Esophagus (tissue), 2 donors: ENCODE measurements around the gene TMEM201. TPM values are rescaled to one million over a fixed set of nuclear protein-coding genes. Genes with fewer than 3 reads are reported as not detected.

Source experiments
- H3K27ac ChIP-seq, 2 donors: one replicate each; pipeline ENCODE4 v1.5.1; 2013; ENCODE audit warnings: low read depth in 2 of 2, mild to moderate bottlenecking in 2 of 2, inconsistent platforms in 1 of 2, low read length in 1 of 2, moderate library complexity in 1 of 2
- H3K27me3 ChIP-seq, 2 donors: one replicate each; pipeline ENCODE4 v1.6.1; 2013; ENCODE audit warnings: low read length in 2 of 2, control low read depth in 1 of 2, mild to moderate bottlenecking in 1 of 2; ENCODE audit not compliant: insufficient read depth in 2 of 2, control insufficient read depth in 1 of 2
- H3K36me3 ChIP-seq, 2 donors: one replicate each; pipeline ENCODE4 v1.6.1; 2013; ENCODE audit warnings: low read length in 1 of 2; ENCODE audit not compliant: control insufficient read depth in 2 of 2, insufficient read depth in 2 of 2
- H3K4me1 ChIP-seq, 2 donors: one replicate each; pipeline ENCODE4 v1.6.1; 2013; ENCODE audit warnings: low read length in 1 of 2; ENCODE audit not compliant: control insufficient read depth in 2 of 2, insufficient read depth in 2 of 2
- H3K4me3 ChIP-seq, 2 donors: one replicate each; pipeline ENCODE4 v1.5.1; 2013; ENCODE audit warnings: low read length in 2 of 2, mild to moderate bottlenecking in 2 of 2, low read depth in 1 of 2, moderate library complexity in 1 of 2
- H3K9me3 ChIP-seq, 2 donors: one replicate each; pipeline ENCODE4 v1.6.1; 2013; ENCODE audit warnings: mild to moderate bottlenecking in 2 of 2, low read depth in 1 of 2, low read length in 1 of 2, moderate library complexity in 1 of 2; ENCODE audit not compliant: control insufficient read depth in 2 of 2, insufficient read depth in 1 of 2
- WGBS, 2 donors: extraction: QIAGEN DNeasy Blood & Tissue Kit; methylation state at CpG; one replicate each; pipeline ENCODE4 v1.1.7; 2013; 5-methylcytosine and 5-hydroxymethylcytosine counted together
- polyA plus RNA-seq, 2 donors: library from polyadenylated mRNA; stranded (reverse); fragments of 200-250 nt; gene quantifications; one replicate each; pipeline ENCODE4 v1.2.3, GENCODE V29; 2013
- donor health status: healthy with polysubstance abuse.
- donor health status: Bipolar disorder and iron deficiency.

Gene TMEM201
- polyA plus RNA-seq, 2 donors = 4.7 to 6.0 TPM

DNA sequence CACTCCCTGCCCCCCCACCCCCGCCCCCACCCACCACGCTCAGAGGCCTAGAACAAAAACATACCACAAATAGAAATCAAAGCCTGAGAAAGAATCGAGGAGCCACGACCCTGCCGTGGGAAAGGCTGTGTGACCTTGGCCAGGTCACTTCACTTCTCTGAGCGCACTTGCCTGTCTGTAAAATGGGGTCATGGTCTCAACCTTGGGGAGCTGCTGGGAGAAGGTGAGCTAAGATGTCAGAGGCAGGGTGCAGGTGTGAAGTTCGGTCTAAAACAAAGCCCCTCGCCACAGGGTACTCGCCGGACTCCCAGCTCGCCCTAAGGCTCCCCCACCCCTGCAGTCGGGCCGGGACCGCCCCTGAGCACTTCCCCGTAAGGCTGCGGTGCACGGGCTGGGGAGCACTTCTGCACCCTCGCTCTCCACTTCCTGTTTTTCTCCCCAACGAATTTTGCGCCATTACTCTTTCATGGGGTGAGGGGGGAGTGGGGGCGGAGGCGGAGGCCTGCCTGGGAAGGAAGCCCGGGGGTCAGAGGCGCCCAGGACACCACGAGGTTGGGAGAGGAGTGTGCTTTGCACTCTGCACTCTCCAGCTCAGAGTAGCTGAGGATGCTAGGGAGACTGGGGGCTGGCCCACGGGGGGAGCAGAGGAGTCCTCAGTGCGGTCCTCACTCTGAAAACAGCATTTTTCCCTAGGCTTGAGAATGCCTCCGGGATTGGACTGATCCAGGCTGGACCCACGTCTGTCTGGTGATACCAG is 40.9 kb downstream of the TMEM201 start:
- H3K27me3 ChIP-seq = no peaks in the 10 kb centered on the region
- no peaks in the 10 kb centered on the region for H3K4me1 ChIP-seq
- no peaks in the 10 kb centered on the region for H3K36me3 ChIP-seq
- peak overlapping the region in 1 of 2 donors; percentile 27 for H3K4me3 ChIP-seq
- H3K27ac ChIP-seq = peak overlapping the region in 1 of 2 donors; percentile 44
- WGBS, 2 donors = 40 to 53% methylated on average over 29 of the region's 29 CpGs
- no peaks in the 10 kb centered on the region for H3K9me3 ChIP-seq

DNA sequence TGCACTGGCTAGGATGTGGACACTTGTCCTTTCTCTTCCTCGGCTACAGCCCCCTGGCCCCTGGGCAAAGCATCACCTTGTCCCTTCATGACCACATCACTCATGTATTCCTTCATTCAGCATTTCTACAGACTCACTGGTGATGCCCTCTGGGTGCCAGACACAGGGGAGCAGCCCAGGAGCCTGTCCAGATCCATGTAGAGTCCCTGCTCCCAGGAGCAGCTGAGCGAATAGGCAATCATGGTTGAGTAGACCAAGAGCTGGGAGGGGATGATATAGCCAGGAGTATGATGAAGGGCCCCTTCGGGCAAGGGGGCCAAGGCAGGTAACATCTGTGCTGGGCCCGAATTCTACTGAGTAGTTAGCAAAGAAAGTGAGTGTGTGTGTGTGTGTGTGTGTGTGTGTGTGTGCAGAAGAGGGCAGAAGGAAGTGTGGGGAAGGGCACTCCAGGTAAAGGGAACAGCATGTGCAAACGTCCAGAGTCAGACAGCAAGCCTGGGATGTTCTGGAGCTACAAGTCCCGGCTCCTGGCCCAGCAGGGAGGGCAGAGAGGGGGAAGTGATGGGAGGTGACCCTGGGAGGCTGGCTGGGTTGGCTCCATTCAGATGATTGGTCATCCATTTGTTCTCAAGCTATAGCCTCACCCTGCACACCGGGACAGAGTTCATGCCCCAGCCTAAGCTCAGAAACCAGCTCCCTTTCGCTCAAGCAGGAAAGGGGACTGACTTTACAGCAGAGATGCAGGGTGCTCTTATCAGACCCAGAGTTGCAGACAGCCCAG is 41.8 kb downstream of the TMEM201 start:
- H3K4me1 ChIP-seq = no peaks in the 10 kb centered on the region
- peak overlapping the region in 1 of 2 donors; percentile 44 for H3K27ac ChIP-seq
- H3K9me3 ChIP-seq = no peaks in the 10 kb centered on the region
- no peaks in the 10 kb centered on the region for H3K27me3 ChIP-seq
- WGBS, 2 donors = 72% methylated on average over 8 of the region's 8 CpGs
- no peaks in the 10 kb centered on the region for H3K36me3 ChIP-seq
- peak overlapping the region in 1 of 2 donors; percentile 27 for H3K4me3 ChIP-seq

DNA sequence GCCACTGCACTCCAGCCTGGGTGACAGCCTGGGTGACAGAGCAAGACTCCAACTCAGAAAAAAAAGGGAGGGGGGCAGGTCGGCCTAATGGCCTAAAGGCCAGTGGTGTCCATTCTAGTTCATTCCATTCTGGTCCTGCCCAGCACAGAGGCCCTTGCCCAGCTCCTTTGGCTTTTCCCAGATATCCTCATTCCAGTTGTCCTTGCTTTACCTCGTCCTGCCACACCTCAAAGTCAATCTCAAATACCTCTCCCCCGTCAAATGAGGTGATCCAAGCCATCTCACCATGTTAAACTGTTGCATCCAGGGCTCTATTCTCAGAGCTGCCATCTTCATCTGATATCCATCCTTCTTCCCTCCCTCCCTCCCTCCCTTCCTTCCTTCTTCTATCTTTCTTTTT is 42.9 kb downstream of the TMEM201 start:
- H3K27me3 ChIP-seq = no peaks in the 10 kb centered on the region
- no peaks in the 10 kb centered on the region for H3K36me3 ChIP-seq
- H3K4me3 ChIP-seq = no peak overlapping the region
- H3K9me3 ChIP-seq = no peaks in the 10 kb centered on the region
- H3K4me1 ChIP-seq = no peaks in the 10 kb centered on the region
- 85 to 86% methylated on average over 3 of the region's 3 CpGs for WGBS, 2 donors
- H3K27ac ChIP-seq = no peak overlapping the region

DNA sequence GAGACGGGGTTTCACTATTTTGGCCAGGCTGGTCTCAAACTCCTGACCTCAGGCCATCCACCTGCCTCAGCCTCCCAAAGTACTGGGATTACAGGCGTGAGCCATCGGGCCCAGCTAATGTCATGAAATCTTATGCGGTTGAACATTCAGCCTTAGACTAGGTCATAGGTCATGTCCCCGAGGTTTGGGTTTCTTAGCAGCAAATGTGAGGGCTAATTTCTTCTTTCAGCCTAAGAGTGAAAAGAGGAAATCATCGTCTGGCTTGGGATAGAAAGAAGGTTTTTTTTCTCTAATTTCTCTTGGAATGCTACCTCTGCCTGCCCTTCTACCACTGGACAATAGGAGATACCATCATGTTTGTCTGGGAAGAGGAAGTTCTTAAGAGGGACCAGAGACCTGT is 44.8 kb downstream of the TMEM201 start:
- Histone ChIP-seq H3K4me1 (no peaks in the 10 kb centered on the region), H3K9me3 (no peaks in the 10 kb centered on the region), H3K27ac (no peak overlapping the region), H3K36me3 (no peaks in the 10 kb centered on the region), H3K4me3 (no peak overlapping the region), H3K27me3 (no peaks in the 10 kb centered on the region)
- 84 to 88% methylated on average over 6 of the region's 6 CpGs for WGBS, 2 donors

DNA sequence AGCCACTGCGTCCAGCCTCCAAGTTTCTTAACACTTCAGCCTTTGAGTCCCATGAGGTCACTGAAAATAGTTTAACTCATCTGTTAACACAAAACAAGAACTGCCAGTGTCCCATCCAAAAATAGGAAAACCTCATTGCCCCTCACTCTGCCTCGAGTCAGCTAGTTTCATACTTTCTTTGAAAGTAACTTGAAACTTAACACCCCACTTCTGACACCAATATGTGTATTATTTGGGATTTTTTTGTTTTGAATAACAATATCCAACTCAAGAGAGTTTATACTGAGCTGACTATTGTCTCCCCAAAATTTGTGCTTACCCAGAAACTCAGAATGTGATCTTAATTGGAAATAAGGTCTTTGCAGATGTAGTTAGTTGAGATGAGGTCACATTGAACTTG is 45.9 kb downstream of the TMEM201 start:
- Histone ChIP-seq H3K4me1 (no peaks in the 10 kb centered on the region), H3K36me3 (no peaks in the 10 kb centered on the region), H3K27ac (no peak overlapping the region), H3K4me3 (no peak overlapping the region), H3K27me3 (no peaks in the 10 kb centered on the region), H3K9me3 (no peaks in the 10 kb centered on the region)
- WGBS, 2 donors = 76 to 86% methylated on average over 2 of the region's 2 CpGs

DNA sequence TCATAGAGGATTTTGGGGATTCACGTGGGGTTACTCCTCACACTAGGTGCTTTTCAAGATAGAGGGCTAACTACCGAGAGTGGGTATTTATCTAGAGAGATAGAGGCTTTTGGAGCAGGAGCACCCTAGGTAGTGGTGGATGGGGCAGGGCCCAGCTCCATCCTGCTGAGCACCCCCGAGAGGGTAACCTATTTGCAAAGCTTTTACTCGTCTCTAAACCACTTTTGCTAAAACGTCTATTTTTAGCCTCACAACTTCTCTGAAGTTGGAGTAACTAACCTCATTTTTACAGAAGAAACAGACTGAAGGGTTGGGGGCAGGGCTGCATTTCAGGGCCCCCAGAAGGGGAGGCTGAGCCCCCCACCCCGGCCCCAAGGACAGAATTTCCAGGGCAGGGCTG is 50.5 kb downstream of the TMEM201 start:
- Histone ChIP-seq H3K27ac (no peak overlapping the region), H3K9me3 (no peaks in the 10 kb centered on the region), H3K36me3 (no peaks in the 10 kb centered on the region), H3K4me3 (no peak overlapping the region), H3K4me1 (peaks cover 0 to 3% of the 10 kb centered on the region in 2 donors), H3K27me3 (no peaks in the 10 kb centered on the region)
- 66 to 72% methylated on average over 6 of the region's 6 CpGs for WGBS, 2 donors

DNA sequence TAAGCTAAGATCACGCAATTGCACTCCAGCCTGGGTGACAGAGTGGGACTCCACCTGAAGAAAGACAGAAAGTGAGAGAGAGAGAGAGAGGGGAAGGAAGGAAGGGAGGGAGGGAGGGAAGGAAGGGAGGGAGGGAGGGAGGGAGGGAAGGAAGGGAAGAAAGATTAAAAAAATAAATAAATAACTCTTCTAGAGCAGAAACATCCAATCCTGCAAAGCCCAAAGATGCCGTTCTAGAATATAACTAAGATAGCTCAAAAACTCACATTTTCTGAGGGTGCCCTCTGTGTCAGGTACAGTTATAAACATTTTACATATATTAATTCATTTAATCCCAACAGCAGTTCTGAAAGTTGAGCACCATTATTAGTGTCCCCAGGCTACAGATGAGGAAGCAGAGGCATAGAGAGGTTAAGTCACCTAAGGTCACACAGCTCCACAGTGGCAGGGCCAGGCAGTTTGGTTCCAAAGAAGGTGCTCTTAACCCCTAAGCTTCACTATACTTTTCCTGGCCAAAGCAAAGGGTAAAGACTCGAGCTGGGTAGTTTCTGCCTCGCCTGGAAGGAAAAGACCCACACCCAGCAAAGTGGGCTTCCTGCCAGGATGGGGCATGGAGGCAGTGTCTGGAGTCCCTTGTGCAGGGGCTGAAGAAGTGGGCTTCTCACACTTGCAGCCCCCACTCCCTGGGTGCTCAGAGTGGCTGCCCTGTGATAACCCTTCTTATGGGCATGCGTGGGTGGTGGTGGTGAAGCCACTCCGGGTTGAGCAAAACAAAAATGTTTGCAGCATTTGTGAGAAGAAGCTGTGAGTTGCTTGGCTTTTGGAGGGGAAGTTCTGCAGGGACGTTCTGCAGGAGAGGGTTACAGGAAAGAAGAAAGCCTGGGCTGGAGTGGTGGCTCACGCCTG is 54.9 kb downstream of the TMEM201 start:
- Histone ChIP-seq H3K4me1 (peaks cover 0 to 3% of the 10 kb centered on the region in 2 donors), H3K9me3 (no peaks in the 10 kb centered on the region), H3K27me3 (no peaks in the 10 kb centered on the region), H3K27ac (no peak overlapping the region), H3K4me3 (no peak overlapping the region), H3K36me3 (no peaks in the 10 kb centered on the region)
- 65 to 70% methylated on average over 8 of the region's 8 CpGs for WGBS, 2 donors

DNA sequence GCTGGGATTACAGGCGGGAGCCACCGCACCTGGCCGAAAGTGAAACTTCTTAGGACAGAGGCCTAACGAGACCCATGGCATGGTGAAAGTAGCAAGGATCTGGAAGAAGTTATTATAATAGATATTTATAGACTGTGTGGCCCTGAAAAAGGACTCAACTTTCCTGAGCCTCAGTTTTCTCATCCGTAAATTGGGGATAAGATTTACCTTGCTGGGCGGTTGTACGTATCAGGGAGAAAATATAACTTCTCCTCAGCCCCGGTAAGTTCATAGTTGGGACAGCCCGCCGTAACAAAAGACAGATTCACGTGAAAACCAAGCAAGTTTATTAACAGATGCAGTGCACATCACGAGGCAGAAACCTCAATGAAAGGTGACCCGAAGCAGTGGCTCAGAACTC is 57.3 kb downstream of the TMEM201 start:
- 94% methylated on average over 13 of the region's 13 CpGs for WGBS, 2 donors
- H3K27ac ChIP-seq = no peak overlapping the region

DNA sequence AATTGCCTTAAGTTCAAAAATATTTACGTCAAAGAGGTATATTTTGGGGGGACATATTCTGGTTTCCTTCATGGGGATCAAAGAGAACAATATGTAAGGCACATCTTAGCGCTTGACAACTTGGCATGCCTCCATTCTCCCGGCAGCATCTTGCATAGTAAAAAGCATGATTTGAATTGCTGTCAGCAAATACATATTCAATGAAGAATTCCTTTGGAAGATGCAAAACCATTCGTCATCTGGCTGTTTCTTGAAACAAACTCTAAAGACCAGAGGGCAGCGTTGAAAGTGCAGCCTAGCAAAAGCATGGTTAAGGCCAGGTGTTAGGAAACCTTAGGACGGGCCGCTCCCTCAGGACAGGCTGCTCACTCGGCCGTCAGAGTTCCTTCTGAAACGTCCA is 59.5 kb downstream of the TMEM201 start:
- no peak overlapping the region for H3K4me3 ChIP-seq
- H3K9me3 ChIP-seq = no peaks in the 10 kb centered on the region
- peaks cover 2 to 5% of the 10 kb centered on the region in 2 donors for H3K4me1 ChIP-seq
- WGBS, 2 donors = 61 to 68% methylated on average over 10 of the region's 10 CpGs
- H3K27ac ChIP-seq = no peak overlapping the region
- no peaks in the 10 kb centered on the region for H3K36me3 ChIP-seq
- no peaks in the 10 kb centered on the region for H3K27me3 ChIP-seq

More for the DNA sequence above, 57.3 kb downstream of the TMEM201 start:
- Histone ChIP-seq H3K4me1 (peaks cover 0 to 3% of the 10 kb centered on the region in 2 donors), H3K27me3 (no peaks in the 10 kb centered on the region), H3K9me3 (no peaks in the 10 kb centered on the region), H3K36me3 (no peaks in the 10 kb centered on the region), H3K4me3 (no peak overlapping the region)
